ENCODE data around the gene SLC24A3. TPM values are rescaled to one million over a fixed set of nuclear protein-coding genes. Genes with fewer than 3 reads are reported as not detected.

SLC24A3 gene
- total RNA-seq, 1 donor from 2014 or later, result 0.21 TPM

DNA sequence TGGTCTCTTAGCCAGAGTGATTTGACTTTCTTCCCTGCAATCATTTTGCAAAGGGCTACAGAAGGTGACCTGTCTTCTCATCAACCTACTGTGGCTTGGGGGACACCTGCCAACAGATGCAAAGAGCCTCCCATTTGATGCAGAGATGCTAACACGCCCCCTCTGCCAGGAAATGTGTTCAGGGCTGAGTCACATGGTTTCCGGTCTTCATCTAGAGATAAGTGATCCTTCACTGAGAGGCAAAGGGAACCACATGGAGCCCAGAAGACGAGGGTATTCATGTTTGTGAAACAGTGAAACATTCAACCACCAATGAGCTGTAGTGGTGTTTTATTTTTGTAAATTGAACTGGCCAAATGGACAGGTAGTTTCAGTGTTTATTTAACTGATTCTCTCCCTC is 436.6 kb downstream of the SLC24A3 start:
- Histone ChIP-seq H3K9ac (no peak overlapping the region), H2AFZ (replicated peaks) (no peak overlapping the region), H3K4me1 (no peaks in the 10 kb centered on the region), H3K9me3 (ENCODE audit: low read depth) (no peaks in the 10 kb centered on the region), H3K27ac (no peak overlapping the region), H3K27me3 (no peaks in the 10 kb centered on the region), H3K4me3 (no peak overlapping the region), H3K36me3 (no peaks in the 10 kb centered on the region), H4K20me1 (ENCODE audit: low read depth) (no peaks in the 10 kb centered on the region), H3K79me2 (ENCODE audit: low read depth) (no peaks in the 10 kb centered on the region), H3F3A (ENCODE audit: low read depth) (no peaks in the 10 kb centered on the region), H3K4me2 (no peak overlapping the region)
- Mint-ChIP-seq H3K9me3 (no peaks in the 10 kb centered on the region), H3K4me3 (no peak overlapping the region), H3K27ac (no peak overlapping the region), H3K27me3 (ENCODE audit: insufficient read depth, low read depth) (peaks cover 4% of the 10 kb centered on the region), H3K4me1 (no peaks in the 10 kb centered on the region), H3K36me3 (no peaks in the 10 kb centered on the region)
- DNase-seq (ENCODE audit: low spot score), result no peak
- no peak for TF ChIP-seq EZH2phosphoT487 (IDR thresholded peaks at IDR 0.05)
- TF ChIP-seq, protein P1, sequence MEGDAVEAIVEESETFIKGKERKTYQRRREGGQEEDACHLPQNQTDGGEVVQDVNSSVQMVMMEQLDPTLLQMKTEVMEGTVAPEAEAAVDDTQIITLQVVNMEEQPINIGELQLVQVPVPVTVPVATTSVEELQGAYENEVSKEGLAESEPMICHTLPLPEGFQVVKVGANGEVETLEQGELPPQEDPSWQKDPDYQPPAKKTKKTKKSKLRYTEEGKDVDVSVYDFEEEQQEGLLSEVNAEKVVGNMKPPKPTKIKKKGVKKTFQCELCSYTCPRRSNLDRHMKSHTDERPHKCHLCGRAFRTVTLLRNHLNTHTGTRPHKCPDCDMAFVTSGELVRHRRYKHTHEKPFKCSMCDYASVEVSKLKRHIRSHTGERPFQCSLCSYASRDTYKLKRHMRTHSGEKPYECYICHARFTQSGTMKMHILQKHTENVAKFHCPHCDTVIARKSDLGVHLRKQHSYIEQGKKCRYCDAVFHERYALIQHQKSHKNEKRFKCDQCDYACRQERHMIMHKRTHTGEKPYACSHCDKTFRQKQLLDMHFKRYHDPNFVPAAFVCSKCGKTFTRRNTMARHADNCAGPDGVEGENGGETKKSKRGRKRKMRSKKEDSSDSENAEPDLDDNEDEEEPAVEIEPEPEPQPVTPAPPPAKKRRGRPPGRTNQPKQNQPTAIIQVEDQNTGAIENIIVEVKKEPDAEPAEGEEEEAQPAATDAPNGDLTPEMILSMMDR (IDR thresholded peaks at IDR 0.05), result no peak
- no peak for TF ChIP-seq EZH2 (IDR thresholded peaks at IDR 0.05)

DNA sequence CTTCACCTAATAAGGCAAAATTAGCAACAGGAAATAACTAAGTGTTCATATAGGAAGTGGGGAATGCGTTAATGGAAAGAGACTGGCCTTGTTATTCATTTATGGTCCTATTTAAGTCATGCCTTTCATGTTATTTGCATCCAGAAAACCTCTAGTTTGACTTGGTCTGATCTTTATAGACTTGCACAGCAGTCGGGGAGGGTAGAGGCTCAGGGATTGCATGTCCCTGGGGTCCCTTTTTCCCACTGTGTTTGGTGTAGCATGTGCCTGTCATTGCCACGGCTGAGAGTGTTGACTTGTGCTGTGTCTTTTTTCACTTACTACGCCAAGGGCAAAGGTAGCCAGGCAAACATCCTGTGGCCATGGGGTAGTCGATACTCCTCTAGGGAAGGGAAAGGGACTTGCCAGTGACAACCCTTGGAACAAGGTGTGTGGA is 440.2 kb downstream of the SLC24A3 start:
- H3K4me1 Mint-ChIP-seq, result peaks cover 2% of the 10 kb centered on the region
- H3K27me3 Mint-ChIP-seq (ENCODE audit: insufficient read depth, low read depth), result peaks cover 2% of the 10 kb centered on the region
- Histone ChIP-seq H3K4me3 (no peak overlapping the region), H3K9ac (no peak overlapping the region), H3K79me2 (ENCODE audit: low read depth) (no peaks in the 10 kb centered on the region), H3K4me1 (no peaks in the 10 kb centered on the region), H2AFZ (replicated peaks) (no peak overlapping the region), H4K20me1 (ENCODE audit: low read depth) (no peaks in the 10 kb centered on the region), H3K4me2 (no peak overlapping the region), H3F3A (ENCODE audit: low read depth) (no peaks in the 10 kb centered on the region), H3K27ac (no peak overlapping the region), H3K36me3 (no peaks in the 10 kb centered on the region), H3K9me3 (ENCODE audit: low read depth) (no peaks in the 10 kb centered on the region), H3K27me3 (no peaks in the 10 kb centered on the region)
- no peak overlapping the region for H3K27ac Mint-ChIP-seq
- no peaks in the 10 kb centered on the region for H3K9me3 Mint-ChIP-seq
- H3K36me3 Mint-ChIP-seq, result no peaks in the 10 kb centered on the region
- TF ChIP-seq, protein P1 (IDR thresholded peaks at IDR 0.05), result no peak
- TF ChIP-seq EZH2phosphoT487 (IDR thresholded peaks at IDR 0.05), result no peak
- TF ChIP-seq EZH2 (IDR thresholded peaks at IDR 0.05), result no peak
- DNase-seq (ENCODE audit: low spot score), result no peak
- no peak overlapping the region for H3K4me3 Mint-ChIP-seq

DNA sequence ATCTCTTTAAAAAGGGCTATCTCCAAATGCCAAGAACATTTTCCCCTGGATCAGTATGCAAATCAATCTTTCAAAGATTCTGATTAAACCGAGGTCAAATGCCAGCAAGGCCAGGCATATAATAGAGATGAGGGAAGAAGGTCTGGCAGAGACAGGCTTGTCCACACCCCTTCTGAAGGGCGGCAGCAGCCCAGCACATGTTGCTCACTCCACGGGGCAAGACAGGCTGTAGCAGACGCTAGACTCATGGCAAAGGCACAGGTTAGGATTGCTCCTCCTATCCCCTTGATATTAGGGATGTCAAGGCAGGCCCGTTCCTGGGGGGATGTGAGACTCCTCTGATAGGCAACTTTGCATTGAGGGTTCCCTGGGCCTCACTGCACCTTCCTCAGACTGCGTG is 440.9 kb downstream of the SLC24A3 start:
- H3K9me3 ChIP-seq (ENCODE audit: low read depth), result no peaks in the 10 kb centered on the region
- no peak overlapping the region for H3K27ac ChIP-seq
- Mint-ChIP-seq H3K4me3 (no peak overlapping the region), H3K4me1 (peaks cover 2% of the 10 kb centered on the region), H3K9me3 (no peaks in the 10 kb centered on the region), H3K36me3 (no peaks in the 10 kb centered on the region), H3K27me3 (ENCODE audit: insufficient read depth, low read depth) (peaks cover 2% of the 10 kb centered on the region), H3K27ac (no peak overlapping the region)
- H3K79me2 ChIP-seq (ENCODE audit: low read depth), result no peaks in the 10 kb centered on the region
- H3F3A ChIP-seq (ENCODE audit: low read depth), result no peaks in the 10 kb centered on the region
- H3K27me3 ChIP-seq, result no peaks in the 10 kb centered on the region
- H3K9ac ChIP-seq, result no peak overlapping the region
- H4K20me1 ChIP-seq (ENCODE audit: low read depth), result no peaks in the 10 kb centered on the region
- H3K4me3 ChIP-seq, result no peak overlapping the region
- no peak for DNase-seq (ENCODE audit: low spot score)
- H3K36me3 ChIP-seq, result no peaks in the 10 kb centered on the region
- TF ChIP-seq EZH2 (IDR thresholded peaks at IDR 0.05) (no peak), EZH2phosphoT487 (IDR thresholded peaks at IDR 0.05) (no peak)
- TF ChIP-seq, protein P1 (IDR thresholded peaks at IDR 0.05), result no peak
- H3K4me1 ChIP-seq, result no peaks in the 10 kb centered on the region
- H2AFZ ChIP-seq (replicated peaks), result no peak overlapping the region
- no peak overlapping the region for H3K4me2 ChIP-seq
